SKM-1 (cell line): Measurements from ENCODE around the gene ZNF70.

ENCODE experiments used
- DNase-seq: peaks from one replicate; lab custom pipeline; 2025; ENCODE audit not compliant: unreplicated experiment; lab: John Stamatoyannopoulos, UW

ZNF70 gene

DNA sequence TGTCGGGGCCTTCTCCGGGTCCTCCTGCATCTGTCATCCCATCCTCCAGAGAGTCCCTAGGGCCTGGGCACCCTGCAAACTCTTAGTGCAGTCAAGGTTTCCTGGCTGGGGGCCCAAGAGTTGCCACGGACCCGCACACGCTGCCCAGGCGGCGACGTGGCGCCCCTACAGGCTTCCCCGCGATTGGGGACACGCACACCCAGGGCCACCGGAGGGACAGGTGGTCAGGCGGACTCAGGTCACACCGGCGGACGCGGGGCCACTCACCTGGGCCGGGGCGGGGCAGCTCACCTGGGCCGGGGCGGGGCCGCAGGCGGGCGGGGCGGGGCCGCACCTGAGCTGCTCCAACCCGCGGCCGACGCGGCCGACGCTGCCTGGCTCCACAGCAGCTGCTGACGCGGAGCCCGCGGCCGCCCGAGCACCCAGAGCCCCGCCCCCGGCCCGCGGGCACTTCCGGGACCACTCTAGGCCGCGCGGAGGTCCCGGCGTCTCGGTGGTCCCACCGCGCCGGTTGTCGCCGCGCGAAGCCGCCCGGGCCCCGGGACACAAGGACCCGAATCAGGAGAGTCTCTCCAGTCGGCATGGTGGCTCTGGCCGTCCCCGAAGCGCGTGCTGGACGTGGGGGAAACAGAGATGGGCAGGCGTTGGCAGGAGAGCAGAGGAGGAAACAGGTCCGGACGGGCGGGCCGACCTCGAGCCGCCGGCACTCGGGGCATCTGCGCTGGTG, at the start of gene ZNF70:
TSS of gene ZNF70 (minus strand) at position 399 of the 727 bp plus-strand sequence. CDS start 5,972 bp downstream, outside the sequence.
- DNase-seq = peak; percentile 46

DNA sequence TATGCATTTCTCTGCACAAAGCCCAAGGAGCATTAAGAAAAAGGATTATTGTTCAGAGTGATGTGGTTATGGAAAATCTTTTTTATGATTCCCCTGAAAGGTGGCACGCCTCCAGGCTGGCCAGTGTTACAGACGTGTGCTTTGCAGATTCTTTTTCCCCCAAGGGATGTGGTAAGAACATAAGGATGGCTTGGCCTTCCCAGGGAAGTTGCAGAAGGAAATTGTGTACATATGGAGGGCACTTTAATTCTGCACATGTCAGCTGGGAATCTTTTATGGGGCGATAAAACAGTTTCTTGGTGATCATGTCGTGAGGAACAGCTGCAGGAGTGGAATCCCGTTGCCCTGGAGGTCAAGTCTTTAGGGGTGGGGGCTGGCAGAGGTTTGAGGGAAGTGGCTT, 45.5 kb upstream of the ZNF70 start:
- DNase-seq = no peak

DNA sequence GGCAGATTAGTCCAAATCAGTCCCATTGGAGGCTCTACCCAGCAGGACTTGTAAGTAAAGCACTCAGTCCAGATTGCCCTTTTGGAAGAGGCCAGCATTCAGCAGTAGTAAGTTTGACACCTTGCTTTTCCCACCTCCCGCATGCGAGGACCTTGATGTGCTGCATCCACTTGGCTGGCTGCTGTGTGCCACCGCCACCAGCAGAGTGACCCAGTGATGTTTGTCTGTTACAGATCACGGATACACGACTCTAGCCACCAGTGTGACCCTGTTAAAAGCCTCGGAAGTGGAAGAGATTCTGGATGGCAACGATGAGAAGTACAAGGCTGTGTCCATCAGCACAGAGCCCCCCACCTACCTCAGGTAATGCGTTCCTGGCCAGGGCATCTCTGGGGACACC, 42.4 kb upstream of the ZNF70 start:
- no peak for DNase-seq

DNA sequence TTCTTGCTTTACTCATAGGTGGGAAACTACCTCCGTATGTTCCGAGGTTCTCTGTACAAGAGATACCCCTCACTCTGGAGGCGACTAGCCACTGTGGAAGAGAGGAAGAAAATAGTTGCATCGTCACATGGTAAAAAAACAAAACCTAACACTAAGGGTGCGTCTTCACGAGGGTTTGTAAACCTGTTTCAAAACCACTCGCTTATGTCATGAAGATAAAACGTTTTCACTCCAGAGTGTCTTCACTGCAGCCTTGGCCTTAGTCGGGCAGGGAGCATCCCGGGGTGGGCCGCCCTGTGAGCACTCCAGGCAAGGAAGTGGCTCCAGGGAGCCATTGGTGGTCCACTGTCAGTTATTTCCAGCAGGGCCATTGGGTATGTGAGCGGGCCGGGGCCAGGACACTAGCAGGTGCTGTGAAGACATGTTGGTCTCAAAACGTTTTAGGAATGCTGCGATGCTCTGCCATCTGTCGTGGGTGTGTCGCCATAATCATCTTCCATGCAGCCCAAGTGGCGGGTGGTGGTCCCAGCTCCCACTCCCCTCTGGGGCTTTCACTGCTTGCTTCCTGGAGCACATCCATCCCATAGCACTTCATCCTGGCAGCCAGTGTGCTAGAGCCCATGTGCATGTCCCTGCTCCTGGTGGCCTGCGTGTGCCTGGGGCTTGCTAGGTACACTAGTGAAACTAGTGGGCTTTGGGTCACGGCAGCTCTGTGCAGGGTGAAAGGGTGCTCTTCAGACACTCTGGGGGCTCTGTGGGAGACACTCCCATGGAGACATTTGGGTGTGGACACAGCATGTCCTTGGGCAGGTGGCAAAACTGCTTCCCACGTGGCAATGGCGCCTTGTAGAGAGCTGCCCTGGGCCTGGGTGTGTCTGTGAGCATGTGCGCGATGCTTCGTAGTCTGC, 41.1 kb upstream of the ZNF70 start:
- DNase-seq = no peak

DNA sequence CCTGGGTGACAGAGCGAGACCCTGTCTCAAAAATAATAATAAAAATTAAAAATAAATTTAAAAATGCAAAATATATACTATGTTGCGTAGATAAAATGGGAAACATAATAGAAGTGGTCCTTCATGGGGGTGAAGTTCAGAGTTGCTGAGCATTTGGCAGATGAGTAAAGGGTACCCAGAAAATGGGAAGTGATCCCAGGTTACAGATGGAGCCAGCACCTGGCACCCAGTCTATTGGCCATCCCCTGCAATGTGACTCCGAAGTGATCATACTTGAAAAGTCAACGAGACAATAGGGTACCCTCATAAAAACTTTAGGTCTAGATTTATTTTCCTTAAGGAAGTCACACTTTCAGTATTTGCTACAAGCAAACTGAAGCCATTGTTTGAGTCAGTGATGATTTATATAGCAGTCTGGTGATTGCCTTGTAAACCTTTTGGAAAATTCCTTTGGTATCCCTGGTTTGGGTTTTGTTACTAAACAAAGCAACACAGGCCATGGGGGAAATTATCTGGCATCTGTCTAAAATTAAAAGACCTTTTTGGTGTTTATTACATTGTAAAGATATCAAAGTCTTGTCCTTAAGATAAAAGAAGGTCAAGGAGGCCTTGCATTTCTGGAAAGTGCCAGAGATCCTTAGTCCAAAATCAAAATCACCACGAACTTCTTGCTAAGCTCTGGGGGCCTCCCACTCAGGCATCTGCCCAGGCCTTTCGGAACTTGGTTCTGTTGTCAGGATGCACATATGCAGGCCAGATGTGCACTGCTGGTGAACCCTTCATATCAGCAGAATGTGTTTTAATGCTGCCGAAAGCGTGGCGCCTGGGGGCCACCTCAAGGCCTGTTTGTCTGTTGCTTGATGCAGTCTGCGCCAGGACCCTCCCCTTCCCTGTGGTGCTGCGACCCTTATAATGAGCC, 40.2 kb upstream of the ZNF70 start:
- DNase-seq = no peak

DNA sequence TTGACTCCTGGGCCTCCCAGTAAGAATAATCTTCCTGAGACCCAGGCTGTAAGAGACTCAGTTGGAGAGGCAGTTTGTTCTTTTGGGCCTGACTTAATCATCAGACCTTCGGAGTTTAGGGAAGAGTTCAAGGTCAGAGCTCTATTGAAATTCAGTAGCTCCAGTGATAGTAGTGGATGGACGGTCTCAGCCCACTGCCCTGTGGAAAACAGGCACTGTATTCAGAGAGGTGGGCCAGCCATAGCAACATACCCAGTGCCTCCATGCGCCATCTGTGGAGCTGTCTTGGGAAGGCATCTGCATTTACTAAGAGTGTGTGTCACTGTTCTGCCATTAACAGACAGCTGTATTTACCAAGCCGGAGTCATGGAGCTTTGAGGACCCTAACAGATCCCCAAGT, 38.7 kb upstream of the ZNF70 start:
- no peak for DNase-seq

DNA sequence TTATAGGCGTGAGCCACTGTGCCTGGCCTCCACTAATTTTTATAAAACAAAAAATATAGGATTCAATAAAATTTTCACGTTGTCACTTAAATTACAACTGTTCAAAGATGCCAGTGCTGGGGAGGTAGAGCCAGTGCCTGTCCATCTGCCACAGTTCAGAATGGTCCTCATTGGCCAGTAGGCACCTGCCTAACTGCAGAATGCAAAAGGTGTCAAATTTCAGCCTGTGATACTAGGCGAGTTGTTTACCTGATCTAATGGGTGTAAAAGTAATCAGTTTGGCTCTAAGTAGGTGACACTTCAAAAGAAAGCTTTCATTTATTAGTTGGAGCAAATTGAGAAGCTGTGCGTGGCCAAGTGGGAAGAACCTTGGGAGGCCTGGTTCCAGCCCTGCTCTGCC, 38.2 kb upstream of the ZNF70 start:
- DNase-seq = no peak

DNA sequence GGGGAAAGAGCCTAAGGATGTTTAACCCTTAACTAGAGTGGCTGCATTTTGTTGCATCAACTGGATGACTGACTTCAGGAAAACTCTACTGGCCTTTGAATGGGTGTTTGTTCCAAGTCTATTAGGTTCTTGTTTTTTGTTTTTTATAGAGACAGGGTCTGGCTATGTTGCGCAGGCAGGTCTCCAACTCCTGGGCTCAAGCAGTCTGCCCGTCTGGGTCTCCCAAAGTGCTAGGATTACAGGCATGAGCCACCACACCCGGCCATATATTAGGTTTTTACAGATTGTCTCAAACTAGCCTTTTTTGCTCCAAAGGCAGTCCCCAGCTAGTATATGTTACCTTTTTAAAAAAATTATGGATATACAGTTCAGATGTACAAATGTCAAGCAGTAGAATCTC, 37.0 kb upstream of the ZNF70 start:
- DNase-seq = no peak

DNA sequence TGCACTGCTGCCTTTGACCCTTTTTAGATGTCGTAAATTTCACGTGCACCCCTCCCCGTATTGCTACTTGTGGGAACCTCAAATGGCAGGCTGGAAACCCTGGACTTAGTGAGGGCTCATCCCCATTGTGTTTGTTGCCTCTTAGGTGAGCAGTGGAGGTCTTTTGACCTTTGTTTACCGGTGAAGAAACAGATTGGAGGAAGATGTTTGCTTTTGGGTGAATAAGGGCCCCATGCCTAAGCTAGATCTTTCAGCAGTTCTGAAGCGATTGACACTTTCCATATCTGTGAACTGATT, 36.6 kb upstream of the ZNF70 start:
- no peak for DNase-seq

DNA sequence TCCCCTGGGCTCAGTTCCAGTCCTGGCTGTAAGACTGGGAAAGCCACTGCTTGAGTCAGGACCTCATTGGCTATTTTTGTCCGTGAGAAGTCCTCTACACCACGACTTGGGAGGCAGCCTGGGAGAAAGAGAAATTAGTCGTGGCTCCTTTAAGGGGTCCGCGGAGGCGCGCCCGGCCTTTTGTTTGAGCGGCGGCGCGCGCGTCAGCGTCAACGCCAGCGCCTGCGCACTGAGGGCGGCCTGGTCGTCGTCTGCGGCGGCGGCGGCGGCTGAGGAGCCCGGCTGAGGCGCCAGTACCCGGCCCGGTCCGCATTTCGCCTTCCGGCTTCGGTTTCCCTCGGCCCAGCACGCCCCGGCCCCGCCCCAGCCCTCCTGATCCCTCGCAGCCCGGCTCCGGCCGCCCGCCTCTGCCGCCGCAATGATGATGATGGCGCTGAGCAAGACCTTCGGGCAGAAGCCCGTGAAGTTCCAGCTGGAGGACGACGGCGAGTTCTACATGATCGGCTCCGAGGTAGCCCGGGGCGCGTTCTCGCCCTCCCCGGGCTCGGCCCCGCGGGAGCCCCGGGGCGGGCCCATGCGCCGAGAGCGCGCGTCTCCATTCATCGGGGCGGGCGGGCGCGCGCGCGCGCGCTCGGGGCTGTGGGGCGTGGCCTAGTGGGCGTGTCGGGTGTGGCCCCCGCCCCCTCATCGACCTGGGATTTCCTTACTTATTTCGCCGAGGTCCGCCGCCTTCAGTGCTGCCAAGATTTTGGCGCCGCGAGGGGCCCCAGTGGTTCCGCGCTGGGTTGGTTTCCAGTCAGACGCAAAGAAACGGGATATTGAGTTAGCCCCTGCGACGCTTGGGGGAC, 36.1 kb upstream of the ZNF70 start, which contains the start of gene SMARCB1:
TSS of gene SMARCB1 (plus strand) at position 215 of the 848 bp plus-strand sequence. CDS start at position 419, 204 bp downstream.
- peak; percentile 85 for DNase-seq

DNA sequence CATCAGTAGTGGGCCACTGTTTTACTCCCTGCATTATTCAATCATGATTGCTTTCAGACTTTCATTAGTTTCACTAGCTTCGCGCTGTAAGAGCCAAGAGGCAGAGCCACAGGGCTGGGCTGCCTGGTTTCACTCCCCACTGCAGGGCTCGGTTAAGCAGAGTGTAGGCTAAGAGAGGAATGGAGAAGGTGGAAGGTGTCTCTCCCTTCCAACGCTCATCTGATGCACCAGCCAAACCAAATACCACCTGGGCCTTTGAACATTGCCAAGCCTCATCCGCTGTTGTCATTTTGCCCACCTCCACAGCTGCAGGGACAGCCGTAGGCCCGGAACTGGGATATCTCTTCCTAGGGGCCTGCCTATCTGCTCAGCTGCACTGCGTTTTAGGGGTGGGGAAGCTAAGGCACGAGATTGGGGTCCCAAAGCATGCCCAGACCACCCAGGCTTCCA, 35.4 kb upstream of the ZNF70 start:
- DNase-seq = no peak

DNA sequence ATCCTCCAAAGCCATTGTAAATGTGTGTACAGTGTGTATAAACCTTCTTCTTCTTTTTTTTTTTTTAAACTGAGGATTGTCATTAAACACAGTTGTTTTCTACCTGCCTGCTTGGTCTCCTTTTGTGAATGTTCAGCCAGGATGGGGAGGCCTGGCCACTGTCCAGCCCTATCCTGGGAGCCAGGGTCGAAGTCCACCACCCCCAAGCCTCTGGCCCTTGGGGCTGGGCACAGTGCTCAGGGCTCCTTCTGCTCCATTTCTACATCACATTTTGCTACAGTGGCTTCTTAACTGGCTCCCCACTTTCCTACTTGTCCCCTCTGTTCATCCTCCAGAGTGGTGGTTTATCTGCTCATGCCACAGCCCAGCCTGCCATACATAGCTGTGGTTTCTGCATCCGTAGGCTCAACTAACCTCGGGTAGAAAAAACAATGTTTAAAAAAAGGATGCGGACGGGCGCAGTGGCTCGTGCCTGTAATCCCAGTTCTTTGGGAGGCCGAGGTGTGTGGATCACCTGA, 33.4 kb upstream of the ZNF70 start:
- DNase-seq = no peak

DNA sequence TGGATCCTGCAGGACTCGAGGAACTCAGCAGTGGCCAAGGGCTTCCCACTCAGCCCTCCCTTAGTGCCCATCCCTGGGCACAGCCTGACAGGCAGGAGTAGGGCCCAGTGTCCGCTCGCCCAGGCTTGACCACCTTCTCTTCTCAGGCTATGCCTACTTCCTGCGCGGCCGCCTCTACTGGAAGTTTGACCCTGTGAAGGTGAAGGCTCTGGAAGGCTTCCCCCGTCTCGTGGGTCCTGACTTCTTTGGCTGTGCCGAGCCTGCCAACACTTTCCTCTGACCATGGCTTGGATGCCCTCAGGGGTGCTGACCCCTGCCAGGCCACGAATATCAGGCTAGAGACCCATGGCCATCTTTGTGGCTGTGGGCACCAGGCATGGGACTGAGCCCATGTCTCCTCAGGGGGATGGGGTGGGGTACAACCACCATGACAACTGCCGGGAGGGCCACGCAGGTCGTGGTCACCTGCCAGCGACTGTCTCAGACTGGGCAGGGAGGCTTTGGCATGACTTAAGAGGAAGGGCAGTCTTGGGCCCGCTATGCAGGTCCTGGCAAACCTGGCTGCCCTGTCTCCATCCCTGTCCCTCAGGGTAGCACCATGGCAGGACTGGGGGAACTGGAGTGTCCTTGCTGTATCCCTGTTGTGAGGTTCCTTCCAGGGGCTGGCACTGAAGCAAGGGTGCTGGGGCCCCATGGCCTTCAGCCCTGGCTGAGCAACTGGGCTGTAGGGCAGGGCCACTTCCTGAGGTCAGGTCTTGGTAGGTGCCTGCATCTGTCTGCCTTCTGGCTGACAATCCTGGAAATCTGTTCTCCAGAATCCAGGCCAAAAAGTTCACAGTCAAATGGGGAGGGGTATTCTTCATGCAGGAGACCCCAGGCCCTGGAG, 32.6 kb upstream of the ZNF70 start:
- DNase-seq = no peak

DNA sequence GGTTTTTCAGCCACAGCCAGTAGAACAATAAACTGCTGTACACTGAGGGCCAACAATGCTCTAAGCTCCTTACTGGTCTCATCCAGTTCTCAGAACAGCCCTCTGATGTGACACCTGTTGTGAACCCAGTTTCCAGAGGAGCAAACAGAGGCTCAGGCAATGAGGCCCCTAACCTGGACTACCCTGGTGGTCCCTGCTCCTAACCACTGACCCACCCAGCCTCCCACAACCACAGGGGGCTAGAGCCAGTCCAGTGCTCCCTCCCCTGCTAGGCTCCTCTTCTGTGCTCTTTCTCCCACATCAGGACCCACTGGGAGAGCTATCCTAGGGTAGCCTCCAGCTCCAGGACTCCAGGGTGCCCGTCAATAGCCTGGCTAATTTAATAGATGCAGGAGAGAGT, 31.8 kb upstream of the ZNF70 start:
- no peak for DNase-seq

DNA sequence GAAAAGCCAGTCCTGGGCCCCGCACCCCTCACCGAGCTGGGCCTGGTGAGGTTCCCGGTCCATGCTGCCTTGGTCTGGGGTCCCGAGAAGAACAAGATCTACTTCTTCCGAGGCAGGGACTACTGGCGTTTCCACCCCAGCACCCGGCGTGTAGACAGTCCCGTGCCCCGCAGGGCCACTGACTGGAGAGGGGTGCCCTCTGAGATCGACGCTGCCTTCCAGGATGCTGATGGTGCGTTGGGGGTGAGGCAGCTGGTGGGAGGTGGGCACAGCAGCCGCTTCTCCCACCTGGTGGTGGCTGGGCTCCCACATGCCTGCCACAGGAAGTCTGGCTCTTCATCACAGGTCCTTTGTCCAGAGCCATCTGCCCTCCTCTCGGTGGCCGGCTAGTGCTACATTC, 31.3 kb upstream of the ZNF70 start:
- DNase-seq = no peak

DNA sequence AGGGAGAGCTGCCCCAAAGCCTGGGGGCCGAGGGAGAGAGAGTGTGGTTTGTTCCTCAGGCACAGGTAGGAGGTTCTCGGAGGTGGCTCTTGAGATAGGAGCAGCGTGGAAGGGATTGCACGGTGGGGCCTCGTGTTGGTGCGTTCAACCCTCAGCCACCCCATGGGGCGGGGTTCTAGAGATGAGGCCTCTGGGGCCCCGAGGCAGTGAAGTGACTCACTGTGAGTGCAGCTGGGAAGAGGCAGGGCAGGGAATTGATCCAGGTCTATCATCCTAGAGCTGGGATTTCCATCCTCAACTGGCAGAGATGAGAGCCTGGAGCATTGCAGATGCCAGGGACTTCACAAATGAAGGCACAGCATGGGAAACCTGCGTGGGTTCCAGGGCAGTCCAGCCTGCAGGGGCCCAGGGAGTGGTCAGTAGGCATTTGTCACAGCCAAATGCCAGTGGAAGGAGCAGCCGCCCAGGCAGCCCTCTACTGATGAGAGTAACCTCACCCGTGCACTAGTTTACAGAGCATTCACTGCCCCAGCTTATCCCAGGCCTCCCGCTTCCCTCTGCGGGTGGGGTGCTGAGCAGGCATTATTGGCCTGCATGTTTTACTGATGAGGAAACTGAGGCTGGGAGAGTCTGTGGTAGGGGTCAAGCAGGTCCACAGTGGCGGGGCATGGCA, 30.7 kb upstream of the ZNF70 start:
- DNase-seq = no peak

DNA sequence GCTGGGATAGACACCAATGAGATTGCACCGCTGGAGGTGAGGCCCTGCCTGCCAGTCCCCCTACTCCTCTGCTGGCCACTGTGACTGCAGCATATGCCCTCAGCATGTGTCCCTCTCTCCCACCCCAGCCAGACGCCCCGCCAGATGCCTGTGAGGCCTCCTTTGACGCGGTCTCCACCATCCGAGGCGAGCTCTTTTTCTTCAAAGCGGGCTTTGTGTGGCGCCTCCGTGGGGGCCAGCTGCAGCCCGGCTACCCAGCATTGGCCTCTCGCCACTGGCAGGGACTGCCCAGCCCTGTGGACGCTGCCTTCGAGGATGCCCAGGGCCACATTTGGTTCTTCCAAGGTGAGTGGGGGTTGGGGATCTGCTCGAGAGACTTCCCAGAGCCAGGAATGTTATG, 30.2 kb upstream of the ZNF70 start:
- no peak for DNase-seq

DNA sequence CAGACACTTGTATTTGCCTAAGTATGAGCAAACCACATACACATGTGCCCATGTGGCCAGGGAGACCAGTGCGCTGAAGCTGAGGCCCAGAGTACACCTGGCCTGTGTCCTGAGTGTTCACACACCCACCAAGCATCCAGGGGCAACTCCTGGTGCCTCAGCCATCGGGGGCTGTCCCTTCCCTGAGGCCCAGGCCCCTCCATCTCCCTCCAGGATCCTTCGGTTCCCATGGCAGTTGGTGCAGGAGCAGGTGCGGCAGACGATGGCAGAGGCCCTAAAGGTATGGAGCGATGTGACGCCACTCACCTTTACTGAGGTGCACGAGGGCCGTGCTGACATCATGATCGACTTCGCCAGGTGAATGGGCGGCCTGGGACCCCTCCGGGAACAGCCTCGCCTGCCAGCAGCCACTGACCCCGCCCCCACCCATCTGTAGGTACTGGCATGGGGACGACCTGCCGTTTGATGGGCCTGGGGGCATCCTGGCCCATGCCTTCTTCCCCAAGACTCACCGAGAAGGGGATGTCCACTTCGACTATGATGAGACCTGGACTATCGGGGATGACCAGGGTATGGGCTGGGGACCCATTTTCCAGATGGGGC, 29.3 kb upstream of the ZNF70 start:
- no peak for DNase-seq
